Activated T-cell treated with anti-CD3 and anti-CD28 coated beads, Interleukin-2, amount 50 U/mL, for 24 hours (primary cell): ENCODE data around the gene MMP26.
"Not testable (repeated sequence)": the region's sequence is repeated elsewhere in the genome, so short reads cannot be mapped to it uniquely, and the experiment has no call there.

ENCODE experiments used
- DNase-seq: peaks from one replicate; pipeline ENCODE4 v3.0.0-alpha.2; 2020
- H3K27ac Mint-ChIP-seq: 2 replicates; pipeline ENCODE4 v1.8.0; 2020; ENCODE audit warnings: mild to moderate bottlenecking, mixed read lengths
- H3K27me3 Mint-ChIP-seq: 2 replicates; pipeline ENCODE4 v1.8.0; 2020; ENCODE audit warnings: mixed read lengths
- H3K36me3 Mint-ChIP-seq: 2 replicates; pipeline ENCODE4 v1.8.0; 2020; ENCODE audit warnings: low read depth, mixed read lengths
- H3K4me1 Mint-ChIP-seq: 2 replicates; pipeline ENCODE4 v1.8.0; 2020; ENCODE audit warnings: low read depth, mixed read lengths
- H3K4me3 Mint-ChIP-seq: 2 replicates; pipeline ENCODE4 v1.8.0; 2020; ENCODE audit warnings: mild to moderate bottlenecking, moderate library complexity, mixed read lengths
- H3K9me3 Mint-ChIP-seq: 2 replicates; pipeline ENCODE4 v1.8.0; 2020; ENCODE audit warnings: mixed read lengths

The MMP26 gene

GRCh38 chr11:4697585-4697984, 7.0 kb upstream of the MMP26 start, which contains the start of gene OR51E2:
Gene OR51E2 (minus strand): TSS chr11:4697853. CDS start chr11:4682711, 15,142 bp downstream.
- no peaks in the 10 kb centered on the region for H3K9me3 Mint-ChIP-seq
- H3K4me3 Mint-ChIP-seq = no peak within 1 kb of the TSS
- no peak within 1 kb of the TSS for H3K27ac Mint-ChIP-seq
- H3K4me1 Mint-ChIP-seq = no peaks in the 10 kb centered on the region
- H3K27me3 Mint-ChIP-seq = peaks cover 14% of the 10 kb centered on the region
- H3K36me3 Mint-ChIP-seq = no peaks in the 10 kb centered on the region
- no peak for DNase-seq

GRCh38 chr11:4699697-4700435, 4.7 kb upstream of the MMP26 start:
- H3K4me1 Mint-ChIP-seq = no peaks in the 10 kb centered on the region
- H3K4me3 Mint-ChIP-seq = no peak overlapping the region
- no peaks in the 10 kb centered on the region for H3K9me3 Mint-ChIP-seq
- no peak for DNase-seq
- H3K27me3 Mint-ChIP-seq = peaks cover 15% of the 10 kb centered on the region
- no peak overlapping the region for H3K27ac Mint-ChIP-seq
- H3K36me3 Mint-ChIP-seq = no peaks in the 10 kb centered on the region

DNA sequence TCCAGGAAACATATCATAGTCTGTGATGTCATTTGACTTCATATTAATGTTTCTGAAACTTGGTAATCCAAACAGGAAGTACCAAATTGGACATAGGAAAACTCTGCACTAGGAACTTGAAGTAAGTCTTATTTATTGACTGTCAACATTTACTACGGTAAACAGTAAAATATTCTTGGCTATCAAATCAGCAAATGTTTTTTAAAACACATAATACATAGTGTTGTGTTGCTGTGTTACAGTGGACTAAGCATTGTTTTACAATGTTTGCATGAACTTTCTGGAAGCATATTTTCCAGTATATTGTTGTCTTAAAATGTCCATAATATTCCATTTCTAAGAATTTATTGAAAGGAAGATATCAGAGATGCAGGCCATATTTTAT, 4.2 kb upstream of the MMP26 start:
- Mint-ChIP-seq H3K4me1 (no peaks in the 10 kb centered on the region), H3K27ac (no peak overlapping the region), H3K9me3 (no peaks in the 10 kb centered on the region), H3K4me3 (no peak overlapping the region), H3K27me3 (peaks cover 15% of the 10 kb centered on the region), H3K36me3 (no peaks in the 10 kb centered on the region)
- no peak for DNase-seq

GRCh38 chr11:4704790-4705334, 278 bp downstream of the MMP26 start:
- Mint-ChIP-seq H3K4me1 (no peaks in the 10 kb centered on the region), H3K9me3 (no peaks in the 10 kb centered on the region), H3K27me3 (peaks cover 30% of the 10 kb centered on the region), H3K27ac (no peak overlapping the region), H3K4me3 (no peak overlapping the region), H3K36me3 (no peaks in the 10 kb centered on the region)
- DNase-seq = no peak

DNA sequence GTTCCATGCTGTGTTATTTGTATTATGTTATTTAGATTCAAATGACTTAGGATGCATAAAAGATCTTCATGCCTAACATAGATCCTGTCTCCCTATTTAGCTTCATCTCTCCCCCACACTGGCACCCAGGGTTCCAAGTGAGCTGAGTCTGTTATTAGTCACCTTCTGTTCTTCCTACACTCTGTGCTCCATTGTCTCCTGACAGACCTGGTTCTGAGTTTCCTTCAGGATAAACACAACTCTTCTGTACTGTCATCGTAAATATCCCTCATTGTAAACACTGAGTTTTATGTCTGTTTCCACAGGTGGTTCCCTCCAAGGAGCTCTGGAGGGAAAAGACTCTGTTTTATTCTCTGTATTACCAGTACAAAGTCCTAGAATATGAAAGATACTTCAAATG, 8.7 kb downstream of the MMP26 start:
- H3K4me3 Mint-ChIP-seq = no peak overlapping the region
- H3K27ac Mint-ChIP-seq = no peak overlapping the region
- peaks cover 18% of the 10 kb centered on the region for H3K27me3 Mint-ChIP-seq
- DNase-seq = no peak
- no peaks in the 10 kb centered on the region for H3K4me1 Mint-ChIP-seq
- no peaks in the 10 kb centered on the region for H3K36me3 Mint-ChIP-seq
- H3K9me3 Mint-ChIP-seq = no peaks in the 10 kb centered on the region

GRCh38 chr11:4714300-4714699, 9.7 kb downstream of the MMP26 start:
- no peaks in the 10 kb centered on the region for H3K4me1 Mint-ChIP-seq
- H3K27me3 Mint-ChIP-seq = peaks cover 18% of the 10 kb centered on the region
- no peaks in the 10 kb centered on the region for H3K9me3 Mint-ChIP-seq
- H3K36me3 Mint-ChIP-seq = no peaks in the 10 kb centered on the region
- no peak overlapping the region for H3K27ac Mint-ChIP-seq
- no peak overlapping the region for H3K4me3 Mint-ChIP-seq
- no peak for DNase-seq

GRCh38 chr11:4722616-4723534, 18.3 kb downstream of the MMP26 start:
- not testable (repeated sequence) for H3K4me3 Mint-ChIP-seq, H3K27ac Mint-ChIP-seq, DNase-seq, H3K36me3 Mint-ChIP-seq, H3K9me3 Mint-ChIP-seq, H3K4me1 Mint-ChIP-seq
- peaks cover 11% of the 10 kb centered on the region for H3K27me3 Mint-ChIP-seq

GRCh38 chr11:4727171-4727570, 22.6 kb downstream of the MMP26 start:
- no peaks in the 10 kb centered on the region for H3K4me1 Mint-ChIP-seq
- no peaks in the 10 kb centered on the region for H3K9me3 Mint-ChIP-seq
- H3K36me3 Mint-ChIP-seq = no peaks in the 10 kb centered on the region
- H3K27ac Mint-ChIP-seq = no peak overlapping the region
- peaks cover 5% of the 10 kb centered on the region for H3K27me3 Mint-ChIP-seq
- no peak for DNase-seq
- no peak overlapping the region for H3K4me3 Mint-ChIP-seq

GRCh38 chr11:4740735-4741134, 36.2 kb downstream of the MMP26 start:
- Mint-ChIP-seq H3K4me3 (no peak overlapping the region), H3K27ac (no peak overlapping the region), H3K9me3 (no peaks in the 10 kb centered on the region), H3K36me3 (no peaks in the 10 kb centered on the region), H3K4me1 (no peaks in the 10 kb centered on the region), H3K27me3 (peaks cover 17% of the 10 kb centered on the region)
- DNase-seq = no peak

- no peak for DNase-seq
- H3K36me3 Mint-ChIP-seq = no peaks in the 10 kb centered on the region
- no peaks in the 10 kb centered on the region for H3K9me3 Mint-ChIP-seq
- H3K4me1 Mint-ChIP-seq = no peaks in the 10 kb centered on the region
- H3K27ac Mint-ChIP-seq = no peak overlapping the region
- H3K27me3 Mint-ChIP-seq = peaks cover 16% of the 10 kb centered on the region
- H3K4me3 Mint-ChIP-seq = no peak overlapping the region
Observed at GRCh38 chr11:4748438-4748837, 43.9 kb downstream of the MMP26 start.

DNA sequence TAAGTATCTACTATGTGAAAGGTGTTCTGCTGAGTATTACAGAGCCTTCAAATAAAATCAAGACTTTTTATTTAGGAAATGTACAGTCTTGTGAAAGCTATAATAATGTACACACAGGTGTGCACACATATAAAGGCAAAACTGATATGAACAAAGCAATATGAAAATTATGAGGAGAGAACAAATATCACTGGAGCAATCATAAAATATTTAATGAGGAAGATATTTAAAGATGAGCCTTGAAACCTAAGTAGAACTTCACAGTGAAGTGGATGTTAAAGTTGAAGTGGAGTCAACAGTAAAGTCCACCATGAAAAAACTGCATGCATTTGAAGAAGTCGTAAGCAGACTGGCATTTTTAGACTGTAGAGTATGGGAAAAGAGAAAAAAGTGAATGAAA, 46.6 kb downstream of the MMP26 start:
- H3K36me3 Mint-ChIP-seq = no peaks in the 10 kb centered on the region

More for the DNA sequence above, 46.6 kb downstream of the MMP26 start:
- H3K27me3 Mint-ChIP-seq = peaks cover 23% of the 10 kb centered on the region
- no peak for DNase-seq
- H3K4me3 Mint-ChIP-seq = no peak overlapping the region
- H3K4me1 Mint-ChIP-seq = no peaks in the 10 kb centered on the region
- no peak overlapping the region for H3K27ac Mint-ChIP-seq
- H3K9me3 Mint-ChIP-seq = no peaks in the 10 kb centered on the region
